ENCODE measurements around the gene CNBD2.
"Not testable (repeated sequence)": the region's sequence is repeated elsewhere in the genome, so short reads cannot be mapped to it uniquely, and the experiment has no call there.

Gene CNBD2

DNA sequence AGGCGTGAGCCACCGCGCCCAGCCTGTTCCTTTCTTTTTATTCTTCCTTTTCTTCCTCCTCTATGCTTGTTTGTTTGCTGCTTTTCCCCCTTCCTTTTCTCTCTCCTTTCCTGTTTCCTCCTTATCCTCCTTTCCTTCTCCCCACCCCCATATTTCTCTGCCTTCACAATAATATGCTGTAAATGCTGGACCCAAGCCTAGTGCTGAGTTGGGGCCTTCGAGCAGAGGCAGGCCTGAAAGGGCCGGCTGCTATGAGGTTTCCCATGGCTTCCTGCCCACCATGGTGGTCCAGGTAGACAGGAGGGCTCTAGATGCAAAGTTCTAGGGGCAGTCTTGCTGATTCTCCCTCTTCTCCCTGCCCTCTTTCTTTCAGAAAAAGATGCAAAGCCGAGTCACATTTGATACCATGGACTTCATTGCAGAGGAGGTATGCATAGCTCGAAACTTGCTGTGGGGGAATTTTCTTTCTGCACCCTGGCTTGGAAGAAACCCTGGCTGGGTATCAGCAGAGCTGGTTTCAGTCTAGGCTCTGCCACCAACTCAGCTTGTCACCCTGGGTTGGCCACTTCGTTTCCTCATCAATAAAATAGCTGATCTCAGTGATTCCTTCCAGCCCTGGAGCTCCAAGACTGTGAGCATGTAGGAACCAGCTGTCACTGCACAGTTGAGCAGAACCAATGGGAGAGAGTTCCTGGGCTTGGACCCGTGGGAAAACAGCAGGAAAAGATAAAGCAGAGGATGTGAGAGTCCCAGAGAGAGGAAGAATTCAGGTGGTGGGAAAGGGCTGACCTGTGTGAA is 7.4 kb downstream of the CNBD2 start:
- no peak for DNase-seq

DNA sequence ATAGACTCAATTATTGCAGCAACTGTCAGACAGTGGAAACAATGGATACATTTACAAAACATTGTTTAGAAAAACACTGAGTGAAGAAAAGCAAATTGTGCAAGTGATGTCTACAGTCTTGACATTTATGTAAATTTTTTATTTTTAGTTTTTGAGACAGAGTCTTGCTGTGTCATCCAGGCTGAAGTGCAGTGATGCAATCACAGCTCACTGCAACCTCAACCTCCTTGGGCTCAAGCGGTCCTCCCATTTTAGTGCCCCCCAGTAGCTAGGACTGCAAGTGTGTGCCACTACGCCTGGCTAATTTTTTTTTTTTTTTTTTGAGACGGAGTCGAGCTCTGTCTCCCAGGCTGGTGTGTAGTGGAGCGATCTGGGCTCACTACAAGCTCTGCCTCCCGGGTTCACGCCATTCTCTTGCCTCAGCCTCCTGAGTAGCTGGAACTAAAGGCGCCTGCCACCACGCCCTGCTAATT is 9.7 kb downstream of the CNBD2 start:
- DNase-seq, result no peak

DNA sequence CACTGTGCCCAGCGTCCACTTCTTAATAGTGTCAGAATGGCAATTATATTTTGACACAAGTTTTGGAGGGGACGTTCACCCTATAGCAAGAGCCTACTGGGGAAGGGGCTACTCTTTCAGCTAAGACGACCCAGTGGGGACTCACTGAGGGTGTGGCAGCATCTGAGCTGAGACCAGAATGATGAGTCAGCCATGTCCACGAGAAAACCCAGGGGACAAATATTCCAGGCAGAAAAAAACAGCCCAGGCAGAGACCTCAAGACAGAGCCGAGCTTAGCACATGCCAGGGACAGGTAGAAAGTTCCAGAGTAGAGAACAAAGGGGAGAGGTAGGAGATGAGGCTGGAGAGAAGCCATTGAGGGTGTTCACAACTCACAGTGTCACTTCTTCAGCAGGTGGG is 11.2 kb downstream of the CNBD2 start:
- DNase-seq, result no peak

DNA sequence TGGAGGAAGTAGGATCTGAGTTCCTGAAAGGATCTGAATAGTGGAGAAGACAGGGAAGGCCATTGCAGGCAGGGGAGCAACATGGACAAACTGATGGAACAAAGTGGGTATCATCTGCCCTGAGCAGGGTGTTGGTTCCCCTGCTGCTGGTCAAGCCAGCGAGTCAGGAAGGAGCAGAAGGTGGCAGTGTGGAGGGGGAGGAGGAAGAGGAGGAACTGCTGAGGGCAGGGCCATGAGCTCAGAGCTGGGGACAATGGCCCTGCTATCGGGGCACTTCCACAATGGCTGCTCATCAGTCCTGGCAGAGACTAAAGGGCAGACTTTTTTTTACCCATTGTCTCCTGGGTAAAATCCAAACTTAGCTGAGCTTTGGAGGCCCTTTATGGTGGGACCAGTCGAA is 13.6 kb downstream of the CNBD2 start:
- DNase-seq, result no peak

DNA sequence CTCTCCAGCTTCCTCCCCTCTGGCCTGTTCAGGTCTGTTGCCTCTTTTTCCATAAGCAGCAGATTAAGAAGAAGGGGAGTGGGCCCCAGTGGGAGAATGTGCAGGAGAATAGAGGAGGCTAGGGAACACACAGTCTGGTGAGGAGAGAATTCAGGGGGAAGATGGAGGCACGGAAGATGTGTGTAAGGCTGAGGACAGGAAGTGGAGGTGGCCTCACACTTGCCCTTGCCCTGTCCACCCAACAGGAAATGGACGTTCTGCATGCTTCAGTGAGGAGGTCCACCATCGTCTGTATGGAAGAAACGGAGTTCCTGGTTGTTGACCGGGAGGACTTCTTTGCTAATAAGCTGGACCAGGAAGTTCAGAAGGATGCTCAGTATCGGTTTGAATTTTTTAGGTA is 16.0 kb downstream of the CNBD2 start:
- no peak for DNase-seq

DNA sequence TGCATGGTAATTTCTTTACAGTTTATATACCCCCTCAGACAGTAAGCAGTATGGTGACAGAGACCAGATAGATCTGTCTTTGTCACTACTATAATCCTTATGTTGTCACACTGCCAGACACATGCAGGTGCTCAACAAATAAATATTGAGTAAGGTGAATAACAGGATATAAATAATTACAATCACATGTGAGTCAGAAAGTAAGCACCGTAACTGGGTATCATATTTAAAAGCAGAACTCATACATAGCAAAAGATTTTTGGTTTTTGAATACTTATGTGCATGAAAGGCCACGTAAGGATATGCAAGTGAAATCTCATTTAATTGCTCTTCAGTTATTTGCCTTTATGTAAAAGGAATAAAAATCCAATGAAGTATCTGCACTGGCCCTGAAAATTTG is 17.4 kb downstream of the CNBD2 start:
- DNase-seq, result no peak

DNA sequence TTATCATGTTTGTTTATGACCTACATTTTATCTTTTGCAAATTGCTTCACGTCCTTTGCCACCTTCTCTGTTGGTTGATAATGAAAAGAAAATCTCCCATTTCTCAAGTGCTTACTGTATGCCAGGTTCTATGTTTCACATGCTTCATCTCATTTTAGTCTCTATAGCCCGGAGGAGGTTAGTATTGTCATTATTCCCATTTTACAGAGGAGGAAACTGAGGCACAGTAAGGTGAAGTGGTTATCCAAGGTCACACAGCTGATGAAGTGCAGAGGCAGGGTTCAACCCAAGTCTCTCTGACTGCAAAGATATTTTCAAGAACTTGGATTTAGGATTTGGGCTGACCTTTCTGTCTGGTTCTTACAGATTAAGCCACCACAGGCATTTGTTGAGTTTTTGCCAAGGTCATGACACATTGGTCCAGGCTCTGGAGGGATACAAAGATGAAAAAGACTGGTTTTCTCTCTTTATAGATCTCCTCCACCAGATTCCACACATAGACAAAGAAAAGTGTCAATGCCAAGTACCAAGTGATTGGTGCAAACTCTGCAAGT is 20.6 kb downstream of the CNBD2 start:
- DNase-seq, result no peak

DNA sequence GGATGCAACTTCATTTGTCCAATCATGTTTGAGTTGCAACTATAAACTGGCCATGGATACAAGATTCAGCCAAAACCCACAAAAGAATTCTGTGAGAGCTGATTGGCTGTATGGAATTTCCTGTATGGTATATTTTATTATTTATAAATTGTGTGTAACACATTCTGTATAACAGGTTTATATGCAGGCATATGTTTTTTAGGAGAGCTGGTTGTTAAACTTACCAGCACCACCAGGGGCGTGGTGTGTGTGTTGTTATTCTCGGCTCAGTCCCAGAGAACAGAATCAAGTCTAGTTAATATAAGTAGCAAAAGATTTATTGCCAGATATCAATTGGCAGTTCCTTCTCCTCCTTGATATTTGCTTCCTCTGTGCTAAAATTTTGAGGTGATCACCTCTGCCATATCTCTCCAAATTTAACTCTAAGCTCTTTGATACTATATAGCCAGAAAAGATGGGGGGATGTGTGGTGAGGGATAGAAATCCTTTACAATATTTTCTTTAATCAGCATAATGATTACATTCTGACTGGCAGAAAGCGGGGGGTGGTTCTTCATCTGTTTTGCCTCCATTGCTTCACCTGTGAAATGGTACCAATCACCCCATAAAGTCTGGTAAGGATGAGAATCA is 22.9 kb downstream of the CNBD2 start:
- DNase-seq, result no peak

DNA sequence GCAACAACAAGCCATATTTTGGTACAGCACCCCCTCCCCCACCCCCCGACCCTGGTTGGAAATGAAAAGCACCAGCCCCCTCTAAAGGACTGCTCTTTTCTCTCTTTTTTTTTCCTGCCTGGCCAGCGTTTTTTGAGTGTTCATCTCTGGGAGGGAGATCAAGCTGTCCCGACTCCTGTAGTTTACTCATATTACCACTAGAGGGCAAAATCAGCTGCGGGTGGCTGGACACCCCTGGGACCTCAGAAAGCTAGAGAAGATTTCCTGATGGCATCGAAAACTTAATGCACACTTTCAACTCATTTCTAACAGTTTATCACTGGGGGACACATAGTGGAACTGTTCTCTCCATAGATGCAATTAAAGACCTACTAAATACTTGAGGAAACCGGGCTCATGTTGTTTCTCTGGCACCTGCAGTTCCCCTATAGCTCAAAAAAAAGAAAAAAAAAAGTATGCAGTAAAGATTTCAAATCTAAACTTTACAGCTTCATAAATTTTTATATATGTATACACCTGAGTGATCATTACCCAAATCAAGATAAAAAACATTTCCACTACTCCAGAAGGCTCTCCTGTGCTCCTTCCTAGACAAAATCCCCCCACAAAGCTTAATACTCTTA is 24.4 kb downstream of the CNBD2 start:
- DNase-seq, result peak in 2 of 4 experiments; percentile 3 to 11

DNA sequence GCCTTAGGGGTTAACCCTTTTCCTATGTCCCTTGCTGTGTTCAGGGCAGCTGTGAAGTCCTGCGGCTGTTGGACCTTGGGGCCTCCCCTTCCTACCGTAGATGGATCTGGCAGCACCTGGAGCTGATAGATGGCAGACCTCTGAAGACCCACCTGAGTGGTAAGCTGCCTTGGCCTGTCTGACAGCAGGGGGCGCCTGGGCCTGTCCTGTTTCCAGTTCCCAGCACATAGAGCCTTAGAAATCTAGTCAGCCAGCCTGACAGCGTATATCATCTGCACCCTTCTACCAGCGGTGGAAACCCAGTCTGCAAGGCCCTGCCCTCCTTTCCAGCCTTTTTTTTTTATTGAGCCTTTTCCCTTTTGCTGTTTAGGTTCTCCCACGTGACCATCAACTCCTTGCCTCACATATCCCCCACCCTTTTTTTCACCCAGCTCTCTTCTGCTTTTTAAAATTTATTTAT is 26.6 kb downstream of the CNBD2 start:
- DNase-seq, result peak; percentile 54 to 77 (median 66)

DNA sequence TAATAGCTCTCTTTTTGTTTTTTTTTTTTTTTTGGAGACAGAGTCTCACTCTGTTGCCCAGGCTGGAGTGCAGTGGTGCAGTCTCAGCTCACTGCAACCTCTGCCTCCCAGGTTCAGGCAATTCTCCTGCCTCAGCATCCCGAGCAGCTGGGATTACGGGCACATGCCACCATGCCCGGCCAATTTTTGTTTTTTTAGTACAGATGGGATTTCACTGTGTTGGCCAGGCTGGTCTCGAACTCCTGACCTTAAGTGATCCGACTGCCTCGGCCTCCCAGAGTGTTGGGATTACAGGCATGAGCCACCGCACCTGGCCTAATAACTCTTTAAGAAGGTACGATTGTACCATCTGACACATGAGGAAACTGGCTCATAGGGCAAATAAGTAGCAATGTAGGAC is 28.1 kb downstream of the CNBD2 start:
- DNase-seq, result not testable (repeated sequence)

DNA sequence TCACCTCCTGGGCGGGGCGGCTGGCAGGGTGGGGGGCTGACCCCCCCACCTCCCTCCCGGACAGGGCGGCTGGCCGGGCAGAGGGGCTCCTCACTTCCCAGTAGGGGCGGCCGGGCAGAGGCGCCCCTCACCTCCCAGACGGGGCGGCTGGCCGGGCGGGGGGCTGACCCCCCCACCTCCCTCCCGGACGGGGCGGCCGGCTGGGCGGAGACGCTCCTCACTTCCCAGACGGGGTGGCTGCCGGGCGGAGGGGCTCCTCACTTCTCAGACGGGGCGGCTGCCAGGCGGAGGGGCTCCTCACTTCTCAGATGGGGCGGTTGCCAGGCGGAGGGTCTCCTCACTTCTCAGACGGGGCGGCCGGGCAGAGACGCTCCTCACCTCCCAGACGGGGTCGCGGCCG is 32.9 kb downstream of the CNBD2 start:
- DNase-seq, result not testable (repeated sequence)

DNA sequence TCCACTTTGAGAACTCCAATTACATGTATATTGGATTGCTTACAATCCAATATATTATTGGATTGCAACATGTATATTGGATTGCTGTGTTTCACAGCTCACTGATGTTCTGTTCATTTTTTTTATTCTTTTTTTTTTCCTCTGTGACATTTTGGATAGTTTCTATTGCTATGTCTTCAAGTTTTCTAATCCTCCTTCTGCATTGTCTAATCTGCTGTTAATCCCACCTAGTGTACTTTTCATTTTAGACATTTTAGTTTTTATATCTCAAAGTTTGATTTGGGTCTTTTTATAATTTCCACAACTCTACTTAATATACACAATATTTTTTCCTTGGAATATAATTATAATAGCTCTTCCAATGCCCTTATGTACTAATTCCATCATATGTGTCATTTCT is 34.5 kb downstream of the CNBD2 start:
- no peak for DNase-seq

DNA sequence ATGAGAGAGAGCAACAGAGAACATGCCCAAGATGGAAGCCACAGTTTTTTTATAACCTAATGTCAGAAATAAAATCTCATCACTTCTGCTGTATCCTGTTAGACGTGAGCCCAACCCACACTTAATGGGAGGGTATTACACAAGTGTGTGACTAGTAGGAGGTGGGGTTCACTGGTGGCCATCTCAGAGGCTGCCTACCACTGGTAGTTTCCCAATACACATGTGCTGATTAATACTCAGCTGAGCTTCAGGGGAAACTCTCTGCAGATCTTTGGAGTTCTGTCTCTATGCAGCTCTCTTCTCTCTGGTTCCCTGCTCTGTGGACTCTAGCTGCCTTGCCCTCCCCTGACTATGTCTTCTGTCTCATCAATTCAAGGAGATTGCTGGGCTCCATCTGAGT is 35.7 kb downstream of the CNBD2 start:
- no peak for DNase-seq

DNA sequence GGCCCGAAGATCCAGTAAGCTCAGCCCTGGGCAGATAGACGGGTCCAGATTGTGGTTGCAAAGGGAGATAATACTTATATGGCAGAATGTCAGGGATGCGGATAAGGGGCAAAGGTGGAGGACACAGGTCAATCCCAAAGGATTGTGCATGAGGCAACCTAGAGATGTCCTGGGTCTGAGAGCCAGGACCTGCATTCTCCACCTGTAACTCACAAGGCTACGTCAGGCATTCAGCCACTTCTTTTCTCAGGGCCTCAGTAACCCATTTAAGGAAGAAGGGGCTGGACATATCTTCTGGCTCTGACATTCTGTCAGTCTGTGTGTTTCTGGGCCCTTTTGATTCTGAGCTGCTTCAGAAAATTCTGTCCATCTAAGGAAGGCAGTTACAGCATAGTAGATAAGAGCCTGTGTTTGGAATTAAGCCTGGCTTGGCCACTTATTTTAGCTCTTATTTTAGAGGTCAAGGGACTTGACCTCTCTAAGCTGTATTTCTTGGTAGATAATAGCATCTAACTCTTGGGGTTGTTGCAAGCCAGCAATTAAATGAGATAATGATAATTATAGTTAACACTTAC is 40.2 kb downstream of the CNBD2 start:
- DNase-seq, result no peak

DNA sequence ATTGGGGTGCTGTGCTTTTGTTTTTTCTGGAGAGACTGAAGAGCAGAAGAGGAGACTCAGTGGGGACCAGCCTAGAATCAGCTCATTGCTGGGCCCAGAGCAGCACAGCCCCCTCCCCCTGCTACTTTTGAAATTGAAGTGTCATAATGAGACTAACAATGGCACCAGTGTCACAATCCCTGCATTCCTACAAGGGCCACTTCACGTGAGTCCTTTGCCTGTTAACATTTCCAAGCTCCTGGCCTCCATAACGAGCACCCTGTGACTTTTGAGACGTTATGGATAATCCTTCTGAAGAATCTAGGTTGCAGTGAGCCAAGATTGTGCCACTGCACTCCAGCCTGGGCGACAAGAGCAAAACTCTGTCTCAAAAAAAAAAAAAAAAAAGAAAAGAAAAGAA is 41.7 kb downstream of the CNBD2 start:
- no peak for DNase-seq

DNA sequence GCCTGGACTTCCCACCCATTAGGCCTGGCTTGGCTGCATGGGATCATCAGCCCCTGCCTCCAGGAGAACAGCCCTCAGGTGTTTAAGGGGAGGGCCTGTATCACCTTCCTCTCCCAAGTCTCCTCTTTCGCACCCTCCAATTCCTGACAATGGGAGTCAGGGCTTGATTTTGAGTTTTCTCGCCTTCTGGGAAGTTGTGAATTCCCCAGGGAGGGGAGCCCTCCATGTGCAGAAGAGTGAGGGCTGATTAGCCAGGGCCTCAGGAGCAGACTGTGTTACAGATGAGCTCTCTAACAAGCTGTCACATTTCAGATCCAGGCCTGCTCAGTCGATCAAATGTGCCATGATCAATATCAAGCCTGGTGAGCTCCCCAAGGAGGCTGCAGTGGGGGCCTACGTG is 42.4 kb downstream of the CNBD2 start:
- no peak for DNase-seq

DNA sequence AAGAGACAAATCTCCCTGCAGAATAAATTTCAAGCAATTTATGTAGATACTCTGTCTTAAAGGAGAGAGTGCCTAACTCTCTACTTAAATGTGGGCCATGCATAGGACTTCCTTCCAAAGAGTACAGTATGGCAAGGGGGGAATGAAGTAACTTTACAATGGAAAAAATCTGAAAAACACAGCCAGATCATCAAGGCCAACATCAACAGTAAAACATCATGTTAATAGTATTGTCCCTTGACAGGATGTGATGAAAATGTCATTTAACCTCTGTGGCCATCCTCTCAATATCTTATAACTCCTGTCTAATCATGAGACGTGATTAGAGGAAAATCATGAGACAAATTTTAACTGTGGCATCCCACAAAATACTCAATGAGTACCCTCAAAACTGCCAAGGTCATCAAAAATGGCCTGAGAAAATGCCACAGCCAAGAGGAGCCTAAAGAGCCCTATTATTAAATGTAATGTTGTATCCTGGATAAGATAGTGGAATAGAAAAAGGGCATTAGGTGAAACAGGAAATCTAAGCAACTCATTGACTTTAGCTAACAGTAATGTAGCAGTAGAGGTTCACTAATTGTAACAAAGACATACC is 47.5 kb downstream of the CNBD2 start:
- DNase-seq, result no peak

DNA sequence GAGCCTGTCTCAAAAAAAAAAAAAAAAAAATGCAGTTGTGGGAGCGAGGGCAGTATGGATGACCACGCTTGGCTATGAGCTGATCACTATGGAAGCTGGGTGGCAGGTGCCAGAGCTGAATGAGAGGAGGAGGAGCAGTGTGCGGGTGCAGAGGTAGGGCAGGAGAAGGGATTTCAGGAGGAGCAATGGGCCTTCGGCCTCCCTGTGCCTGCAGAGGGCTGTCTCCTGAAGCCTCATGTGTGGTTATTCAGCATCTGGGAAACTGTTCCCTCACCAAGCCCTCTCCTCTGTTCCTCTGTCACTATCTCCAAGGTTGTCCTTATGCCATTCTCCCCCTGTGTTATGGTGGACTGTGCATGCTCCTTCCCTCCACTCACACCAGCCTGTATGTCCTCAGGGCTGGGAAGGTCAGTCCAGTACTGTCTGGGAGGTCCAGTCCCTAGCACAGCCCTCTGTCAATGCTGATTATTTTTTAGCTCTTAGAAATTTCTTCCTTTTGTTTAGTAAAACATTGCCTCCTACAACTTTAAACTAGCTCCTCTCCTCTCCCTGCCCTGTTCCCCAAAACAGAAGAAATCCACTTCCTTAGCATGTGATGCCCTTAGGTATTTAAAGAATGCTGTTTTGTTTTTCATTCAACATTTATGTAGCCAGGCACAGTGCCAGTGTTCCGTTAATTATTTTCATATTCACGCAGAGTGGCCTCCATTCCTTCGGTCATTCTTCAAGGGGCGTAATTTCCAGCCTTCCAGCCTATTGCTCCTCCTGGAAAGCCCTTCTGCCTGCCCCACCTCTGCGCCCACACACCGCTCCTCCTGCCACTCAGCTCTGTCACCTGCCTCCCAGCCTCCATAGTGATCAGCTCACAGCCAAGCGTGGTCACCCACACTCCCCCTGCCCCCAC is 48.9 kb downstream of the CNBD2 start:
- DNase-seq, result no peak

DNA sequence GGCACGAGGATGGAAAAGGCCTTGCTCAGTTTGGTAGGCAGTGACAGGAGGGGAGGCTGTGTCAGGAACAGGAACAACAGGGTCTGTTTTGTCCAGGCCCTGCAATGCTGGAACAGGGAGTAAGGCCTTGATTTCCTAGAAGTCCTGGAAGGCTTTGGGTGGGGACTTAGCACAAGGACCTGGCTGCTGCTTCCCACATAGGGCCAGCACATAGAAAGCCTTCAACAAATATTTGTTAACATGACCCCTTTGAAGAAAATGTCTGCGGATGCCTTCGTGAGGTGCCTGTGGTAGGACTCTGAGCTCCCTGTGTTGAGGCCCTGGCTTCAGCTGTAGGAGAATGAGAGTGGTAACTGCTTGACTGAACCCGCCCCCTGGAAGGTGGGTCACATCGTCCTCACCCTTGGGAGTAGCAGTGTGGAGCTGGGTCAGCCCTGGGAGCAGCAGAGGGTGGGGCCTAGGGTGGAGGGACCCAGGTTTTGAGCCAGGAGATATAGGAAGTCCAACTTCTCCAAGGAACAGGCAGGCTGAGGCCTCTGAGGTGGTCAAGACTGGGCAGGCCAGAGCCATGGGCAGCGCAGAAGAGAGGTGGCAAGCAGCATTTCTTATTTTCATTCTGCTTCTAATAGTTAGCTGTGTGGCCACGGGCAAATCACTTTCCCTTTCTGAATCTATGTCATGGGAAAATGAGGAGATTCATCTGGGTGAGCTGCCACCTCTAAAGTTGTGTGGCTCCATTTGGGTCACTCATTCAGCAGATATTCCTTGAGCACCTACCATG is 50.0 kb downstream of the CNBD2 start:
- no peak for DNase-seq

DNA sequence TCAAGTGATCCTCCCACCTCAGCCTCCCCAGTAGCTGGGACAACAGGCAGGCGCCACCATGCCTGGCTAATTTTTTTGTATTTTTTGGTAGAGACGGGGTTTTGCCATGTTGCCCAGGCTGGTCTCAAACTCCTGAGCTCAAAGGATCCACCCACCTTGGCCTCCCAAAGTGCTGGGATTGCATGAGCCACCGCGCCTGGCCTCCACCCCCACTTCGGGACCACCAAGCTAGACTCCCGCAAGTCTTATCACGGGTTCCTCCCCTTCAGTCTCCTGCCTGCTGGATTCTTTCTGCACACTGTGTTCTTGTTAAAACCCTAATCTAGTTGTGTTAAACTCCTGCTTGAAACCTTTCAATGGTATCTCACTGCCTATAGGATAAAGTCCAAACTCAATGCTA is 57.7 kb downstream of the CNBD2 start:
- DNase-seq, result not testable (repeated sequence)

Measured in activated CD4-positive, CD25-positive, alpha-beta regulatory T cell (primary cell).